Glutamatergic neuron (in vitro differentiated cells): ENCODE data around the gene MMP24. TPM values are rescaled to one million over a fixed set of nuclear protein-coding genes. Genes with fewer than 3 reads are reported as not detected.

ENCODE experiments used
- DNase-seq: peaks from one replicate; pipeline ENCODE4 v3.0.0; 2022
- H3K27ac Mint-ChIP-seq: one replicate; pipeline ENCODE4 v1.8.0; 2020; ENCODE audit warnings: mild to moderate bottlenecking, mixed read lengths, inconsistent platforms; ENCODE audit not compliant: unreplicated experiment
- H3K27me3 Mint-ChIP-seq: one replicate; pipeline ENCODE4 v1.8.0; 2020; ENCODE audit warnings: mild to moderate bottlenecking, moderate library complexity, mixed read lengths, inconsistent platforms; ENCODE audit not compliant: unreplicated experiment
- H3K36me3 Mint-ChIP-seq: one replicate; pipeline ENCODE4 v1.8.0; 2020; ENCODE audit warnings: mild to moderate bottlenecking, mixed read lengths, inconsistent platforms; ENCODE audit not compliant: unreplicated experiment
- H3K4me1 Mint-ChIP-seq: one replicate; pipeline ENCODE4 v1.8.0; 2020; ENCODE audit warnings: mild to moderate bottlenecking, low read depth, mixed read lengths, inconsistent platforms; ENCODE audit not compliant: unreplicated experiment
- H3K4me3 Mint-ChIP-seq: one replicate; pipeline ENCODE4 v1.8.0; 2020; ENCODE audit warnings: mild to moderate bottlenecking, mixed read lengths, inconsistent platforms; ENCODE audit not compliant: unreplicated experiment
- H3K9me3 Mint-ChIP-seq: one replicate; pipeline ENCODE4 v1.8.0; 2020; ENCODE audit warnings: mild to moderate bottlenecking, moderate library complexity, mixed read lengths, inconsistent platforms; ENCODE audit not compliant: unreplicated experiment
- total RNA-seq: library from RNA; stranded (reverse); fragmentation: NEBNext Ultra II Directional; extraction: Animal tissue kit (Norgen Biotek cat#: 25700); gene quantifications from one replicate; pipeline ENCODE4 v1.2.1, GENCODE V29; 2021; ENCODE audit not compliant: unreplicated experiment
- TF ChIP-seq, protein P1 (sequence below): fragments of 200-600 bp; sonication (generic); IDR thresholded peaks from one replicate; pipeline ENCODE4 v1.5.0; 2021; ENCODE audit not compliant: partially characterized antibody, unreplicated experiment

The MMP24 gene
- total RNA-seq, 1 donor from 2014 or later: 19.0 TPM

DNA sequence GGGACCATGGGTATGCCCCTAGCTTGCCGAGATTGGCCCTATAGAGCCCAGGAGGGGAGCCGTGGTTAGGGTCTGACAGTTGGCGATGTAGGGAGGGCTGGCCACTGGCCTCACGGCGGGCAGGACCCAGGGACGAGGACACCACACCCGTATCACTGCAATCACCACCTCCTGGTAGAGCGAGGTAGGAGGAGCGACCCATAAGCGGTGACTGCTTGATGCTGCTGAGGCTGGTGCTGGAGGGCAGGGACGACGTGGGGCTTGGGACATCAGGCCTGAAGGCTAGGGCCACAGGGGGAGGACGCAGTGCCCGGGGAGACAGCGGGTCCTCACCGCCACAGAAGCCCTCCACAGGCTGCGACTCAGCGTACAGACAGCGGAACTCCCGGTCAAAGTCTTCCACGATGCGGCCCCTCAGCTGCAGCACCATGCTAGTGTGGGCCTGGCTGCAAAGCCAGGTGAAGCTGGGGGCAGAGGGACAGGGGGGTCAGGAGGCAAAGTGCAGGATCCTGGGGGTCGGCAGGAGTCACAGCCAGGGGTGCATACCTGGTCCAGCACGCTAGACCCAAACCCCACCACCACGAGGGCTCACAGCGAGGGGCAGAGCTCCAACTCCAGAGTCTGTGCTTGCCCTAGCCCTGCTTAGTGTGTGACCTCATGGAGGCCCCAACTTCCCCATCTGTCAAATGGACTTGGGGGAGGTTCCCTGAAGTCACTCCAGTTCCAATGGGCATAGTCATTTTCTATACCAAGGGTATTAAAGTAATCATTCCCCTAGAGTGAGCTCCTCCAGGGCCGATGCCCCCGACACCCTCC lies 61.2 kb downstream of the MMP24 start:
- Mint-ChIP-seq H3K27ac (no peak overlapping the region), H3K4me3 (no peak overlapping the region), H3K36me3 (no peaks in the 10 kb centered on the region), H3K27me3 (peaks cover 9% of the 10 kb centered on the region), H3K4me1 (peaks cover 14% of the 10 kb centered on the region), H3K9me3 (peaks cover 18% of the 10 kb centered on the region)
- DNase-seq: no peak
- TF ChIP-seq, protein P1, sequence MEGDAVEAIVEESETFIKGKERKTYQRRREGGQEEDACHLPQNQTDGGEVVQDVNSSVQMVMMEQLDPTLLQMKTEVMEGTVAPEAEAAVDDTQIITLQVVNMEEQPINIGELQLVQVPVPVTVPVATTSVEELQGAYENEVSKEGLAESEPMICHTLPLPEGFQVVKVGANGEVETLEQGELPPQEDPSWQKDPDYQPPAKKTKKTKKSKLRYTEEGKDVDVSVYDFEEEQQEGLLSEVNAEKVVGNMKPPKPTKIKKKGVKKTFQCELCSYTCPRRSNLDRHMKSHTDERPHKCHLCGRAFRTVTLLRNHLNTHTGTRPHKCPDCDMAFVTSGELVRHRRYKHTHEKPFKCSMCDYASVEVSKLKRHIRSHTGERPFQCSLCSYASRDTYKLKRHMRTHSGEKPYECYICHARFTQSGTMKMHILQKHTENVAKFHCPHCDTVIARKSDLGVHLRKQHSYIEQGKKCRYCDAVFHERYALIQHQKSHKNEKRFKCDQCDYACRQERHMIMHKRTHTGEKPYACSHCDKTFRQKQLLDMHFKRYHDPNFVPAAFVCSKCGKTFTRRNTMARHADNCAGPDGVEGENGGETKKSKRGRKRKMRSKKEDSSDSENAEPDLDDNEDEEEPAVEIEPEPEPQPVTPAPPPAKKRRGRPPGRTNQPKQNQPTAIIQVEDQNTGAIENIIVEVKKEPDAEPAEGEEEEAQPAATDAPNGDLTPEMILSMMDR: no peak

DNA sequence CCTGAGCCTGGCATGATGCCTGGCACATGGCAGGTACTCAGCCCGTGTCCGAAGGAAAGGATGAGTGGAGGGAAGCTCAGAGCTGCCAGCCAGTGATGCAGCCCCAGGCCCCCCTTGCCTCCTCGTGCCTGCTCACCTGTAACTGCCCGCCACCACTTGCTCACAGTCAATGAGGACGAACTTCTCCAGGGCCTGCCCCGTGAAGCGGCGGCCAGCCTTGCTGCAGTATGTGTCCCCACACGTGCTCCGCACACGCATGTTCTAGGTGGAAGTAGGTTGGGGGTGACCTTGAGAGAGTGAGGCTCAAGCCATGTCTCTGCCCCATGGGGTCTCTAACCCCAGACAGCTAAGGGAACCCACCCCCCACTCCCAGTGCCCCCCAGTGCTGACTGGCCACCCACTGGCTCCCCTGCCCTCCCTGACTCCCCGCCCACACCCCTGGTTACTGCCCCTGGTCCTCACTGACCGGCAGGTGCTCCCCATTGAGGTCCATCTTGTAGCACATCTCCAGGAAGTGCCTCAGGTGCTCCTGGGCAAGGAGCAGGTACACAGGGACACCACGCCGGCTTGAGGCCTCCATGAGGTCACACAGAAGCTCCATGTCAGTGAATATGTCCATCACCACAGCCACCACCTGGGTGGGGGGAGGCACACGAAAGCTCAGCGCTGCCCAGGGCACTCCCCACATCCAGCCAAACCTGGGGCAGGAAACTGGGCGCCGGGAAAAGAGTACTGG lies 62.0 kb downstream of the MMP24 start:
- Mint-ChIP-seq H3K36me3 (no peaks in the 10 kb centered on the region), H3K27me3 (peaks cover 9% of the 10 kb centered on the region), H3K9me3 (peaks cover 17% of the 10 kb centered on the region), H3K27ac (no peak overlapping the region), H3K4me1 (peaks cover 11% of the 10 kb centered on the region), H3K4me3 (no peak overlapping the region)
- TF ChIP-seq, protein P1: no peak
- no peak for DNase-seq

DNA sequence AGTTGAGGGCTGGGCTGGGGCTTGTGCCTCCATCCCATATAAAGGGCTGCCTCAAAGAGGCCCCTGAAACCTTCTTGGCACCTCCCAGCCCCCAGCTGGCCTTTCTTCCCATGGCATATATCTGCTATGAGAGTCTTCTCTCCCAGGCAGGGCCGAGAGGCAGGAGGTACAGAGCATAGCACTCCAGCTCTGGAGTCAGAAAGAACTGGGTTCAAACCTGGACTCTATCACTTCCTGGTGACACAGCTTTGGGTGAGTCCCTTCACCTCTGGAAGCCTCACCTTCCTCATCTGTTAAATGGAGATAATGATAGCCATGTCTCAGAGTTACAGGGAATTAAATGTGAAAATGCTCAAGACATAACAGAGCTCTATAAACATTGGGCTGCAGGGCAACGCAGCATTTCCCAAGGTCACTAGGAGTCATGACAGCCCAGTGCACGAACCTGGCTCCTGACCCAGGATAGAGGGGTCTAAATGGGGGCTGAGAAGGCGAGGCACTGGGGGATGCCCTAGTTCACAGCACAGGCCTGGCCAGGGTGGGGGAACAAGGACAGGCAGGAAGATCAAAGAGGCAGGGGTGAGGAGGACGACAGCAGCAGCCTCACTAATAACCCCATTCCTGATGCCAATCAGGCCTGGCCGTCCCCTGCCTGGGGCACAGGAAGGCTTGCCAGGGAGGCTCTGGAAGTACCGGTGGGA lies 63.8 kb downstream of the MMP24 start:
- Mint-ChIP-seq H3K36me3 (no peaks in the 10 kb centered on the region), H3K4me3 (no peak overlapping the region), H3K9me3 (peaks cover 9% of the 10 kb centered on the region), H3K27ac (no peak overlapping the region), H3K27me3 (peaks cover 12% of the 10 kb centered on the region), H3K4me1 (peaks cover 7% of the 10 kb centered on the region)
- TF ChIP-seq, protein P1: no peak
- DNase-seq: no peak

DNA sequence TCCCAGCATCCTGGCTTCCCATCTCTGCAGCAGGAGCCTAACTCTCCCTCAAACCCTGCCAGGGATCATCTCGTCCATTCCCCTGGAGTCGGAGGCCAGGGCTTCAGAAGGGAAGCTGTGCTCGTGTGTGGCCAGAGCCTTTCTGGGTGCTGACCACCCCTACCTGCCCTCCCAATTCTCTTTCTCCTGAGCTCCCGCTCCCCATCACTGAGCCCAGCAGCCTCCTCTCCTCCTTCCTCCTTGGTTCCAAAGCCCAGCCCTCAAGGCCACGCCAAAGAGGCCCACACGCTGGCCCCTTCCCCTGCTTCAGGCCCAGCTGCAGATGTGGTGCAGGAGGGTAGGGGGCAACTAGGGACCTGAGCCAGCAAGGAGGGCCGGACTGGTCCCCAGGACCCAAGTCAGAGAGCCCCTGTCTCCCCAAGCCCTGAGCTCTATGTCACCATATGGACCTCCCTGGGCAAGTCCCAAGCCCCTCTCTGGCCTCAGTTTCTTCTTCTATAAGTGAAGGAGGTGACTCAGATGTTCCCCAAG lies 64.5 kb downstream of the MMP24 start:
- H3K27me3 Mint-ChIP-seq: peaks cover 6% of the 10 kb centered on the region
- H3K4me3 Mint-ChIP-seq: no peak overlapping the region
- H3K27ac Mint-ChIP-seq: no peak overlapping the region
- H3K9me3 Mint-ChIP-seq: peaks cover 8% of the 10 kb centered on the region
- TF ChIP-seq, protein P1: no peak
- no peaks in the 10 kb centered on the region for H3K36me3 Mint-ChIP-seq
- H3K4me1 Mint-ChIP-seq: peaks cover 2% of the 10 kb centered on the region
- no peak for DNase-seq
